ENCODE measurements around the gene PPP1R27.

The PPP1R27 gene

DNA sequence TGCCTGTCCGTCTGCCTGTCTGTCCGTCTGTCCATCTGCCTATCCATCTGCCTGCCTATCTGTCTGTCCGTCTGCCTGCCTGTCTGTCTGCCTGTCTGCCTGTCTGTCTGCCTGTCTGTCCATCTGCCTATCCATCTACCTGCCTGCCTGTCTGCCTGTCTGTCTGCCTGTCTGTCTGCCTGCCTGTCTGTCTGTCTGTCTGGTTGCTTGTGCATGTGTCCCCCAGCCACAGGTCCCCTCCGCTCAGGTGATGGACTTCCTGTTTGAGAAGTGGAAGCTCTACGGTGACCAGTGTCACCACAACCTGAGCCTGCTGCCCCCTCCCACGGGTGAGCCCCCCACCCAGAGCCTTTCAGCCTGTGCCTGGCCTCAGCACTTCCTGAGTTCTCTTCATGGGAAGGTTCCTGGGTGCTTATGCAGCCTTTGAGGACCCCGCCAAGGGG, 25.3 kb downstream of the PPP1R27 start:
- no peak overlapping the region for H3K4me3 ChIP-seq (ENCODE audit: control insufficient read depth in 1 of 7, extremely low read depth in 1 of 7, insufficient read depth in 4 of 7, low read depth in 2 of 7, low read length in 6 of 7)
- ChIA-PET POLR2A (no interaction called here), CTCF (no interaction called here)
- 80% methylated on average over 6 of the region's 7 CpGs for WGBS (ENCODE audit: insufficient coverage)
- H3K27me3 ChIP-seq (replicated peaks in 2 of 5; ENCODE audit: control insufficient read depth in 4 of 5, insufficient read depth in 5 of 5, low read length in 4 of 5), result peaks cover 0 to 61% (median 15%) of the 10 kb centered on the region in 5 experiments
- no peak overlapping the region for H3K27ac ChIP-seq (ENCODE audit: insufficient read depth in 1 of 2, low read depth in 1 of 2, low read length in 2 of 2, poor library complexity in 1 of 2, severe bottlenecking in 2 of 2)
- DNase-seq, result no peak
- no peaks in the 10 kb centered on the region for H3K9me3 ChIP-seq (ENCODE audit: control extremely low read depth in 1 of 5, control insufficient read depth in 4 of 5, insufficient read depth in 2 of 5, low read depth in 1 of 5, low read length in 4 of 5)
- peaks cover 0 to 4% (median under 1%) of the 10 kb centered on the region in 4 experiments for H3K4me1 ChIP-seq (ENCODE audit: control extremely low read depth in 1 of 4, control insufficient read depth in 4 of 4, insufficient read depth in 4 of 4, low read length in 3 of 4)
- H3K36me3 ChIP-seq (ENCODE audit: control insufficient read depth in 4 of 4, insufficient read depth in 4 of 4, low read length in 3 of 4), result no peaks in the 10 kb centered on the region

DNA sequence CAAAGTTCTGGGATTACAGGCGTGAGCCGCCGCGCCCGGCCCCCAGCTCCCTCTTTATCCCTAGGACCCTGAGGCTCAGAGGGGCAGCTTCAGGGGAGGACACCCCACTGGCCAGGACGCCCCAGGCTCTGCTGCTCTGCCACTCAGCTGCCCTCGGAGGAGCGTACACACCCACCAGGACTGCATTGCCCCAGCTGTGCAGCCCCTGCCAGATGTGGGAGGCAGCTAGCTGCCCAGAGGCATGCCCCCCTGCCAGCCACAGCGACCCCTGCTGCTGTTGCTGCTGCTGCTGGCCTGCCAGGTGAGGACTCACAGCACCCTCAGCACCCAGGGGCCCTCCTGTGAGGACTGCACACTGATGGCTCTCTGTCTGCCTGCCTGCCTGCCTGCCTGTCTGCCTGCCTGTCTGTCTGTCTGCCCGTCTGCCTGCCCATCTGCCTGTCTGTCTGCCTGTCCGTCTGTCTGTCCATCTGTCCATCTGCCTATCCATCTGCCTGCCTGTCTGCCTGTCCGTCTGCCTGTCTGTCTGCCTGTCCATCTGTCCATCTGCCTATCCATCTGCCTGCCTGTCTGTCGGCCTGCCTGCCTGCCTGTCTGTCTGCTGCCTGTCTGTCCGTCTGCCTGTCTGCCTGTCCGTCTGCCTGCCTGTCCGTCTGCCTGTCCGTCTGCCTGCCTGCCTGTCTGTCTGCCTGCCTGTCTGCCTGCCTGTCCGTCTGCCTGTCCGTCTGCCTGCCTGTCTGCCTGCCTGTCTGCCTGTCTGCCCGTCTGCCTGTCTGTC, 25.9 kb downstream of the PPP1R27 start:
- ChIA-PET POLR2A (interaction anchor here (0.7 kb wide), 1 partner anchor 16 kb away, joined by 7 read pairs; no protein-coding TSS in a partner anchor), CTCF (interaction anchor here (2.5 kb wide), 1 partner anchor 74 kb away, joined by 10 read pairs; no protein-coding TSS in a partner anchor)
- WGBS (ENCODE audit: insufficient coverage), result 81% methylated on average over 20 of the region's 20 CpGs
- peaks cover 0 to 66% (median 15%) of the 10 kb centered on the region in 5 experiments for H3K27me3 ChIP-seq (replicated peaks in 2 of 5; ENCODE audit: control insufficient read depth in 4 of 5, insufficient read depth in 5 of 5, low read length in 4 of 5)
- H3K9me3 ChIP-seq (ENCODE audit: control extremely low read depth in 1 of 5, control insufficient read depth in 4 of 5, insufficient read depth in 2 of 5, low read depth in 1 of 5, low read length in 4 of 5), result no peaks in the 10 kb centered on the region
- H3K4me3 ChIP-seq (ENCODE audit: control insufficient read depth in 1 of 7, extremely low read depth in 1 of 7, insufficient read depth in 4 of 7, low read depth in 2 of 7, low read length in 6 of 7), result no peak overlapping the region
- H3K4me1 ChIP-seq (ENCODE audit: control extremely low read depth in 1 of 4, control insufficient read depth in 4 of 4, insufficient read depth in 4 of 4, low read length in 3 of 4), result peaks cover 0 to 8% (median 4%) of the 10 kb centered on the region in 4 experiments
- H3K36me3 ChIP-seq (ENCODE audit: control insufficient read depth in 4 of 4, insufficient read depth in 4 of 4, low read length in 3 of 4), result no peaks in the 10 kb centered on the region
- DNase-seq, result peak in 1 of 3 donors; percentile 14
- H3K27ac ChIP-seq (ENCODE audit: insufficient read depth in 1 of 2, low read depth in 1 of 2, low read length in 2 of 2, poor library complexity in 1 of 2, severe bottlenecking in 2 of 2), result no peak overlapping the region

- no peak overlapping the region for H3K4me3 ChIP-seq (ENCODE audit: control insufficient read depth in 1 of 7, extremely low read depth in 1 of 7, insufficient read depth in 4 of 7, low read depth in 2 of 7, low read length in 6 of 7)
- H3K4me1 ChIP-seq (ENCODE audit: control extremely low read depth in 1 of 4, control insufficient read depth in 4 of 4, insufficient read depth in 4 of 4, low read length in 3 of 4), result peaks cover 0 to 16% (median 8%) of the 10 kb centered on the region in 4 experiments
- no peaks in the 10 kb centered on the region for H3K36me3 ChIP-seq (ENCODE audit: control insufficient read depth in 4 of 4, insufficient read depth in 4 of 4, low read length in 3 of 4)
- ChIA-PET CTCF (interaction anchor here (0.7 to 2.5 kb wide), 2 partner anchors 15 to 73 kb away, joined by 3 to 10 read pairs; no protein-coding TSS in a partner anchor), POLR2A (interaction anchor here (1.1 kb wide), 1 partner anchor 13 kb away, joined by 4 read pairs; no protein-coding TSS in a partner anchor)
- H3K9me3 ChIP-seq (ENCODE audit: control extremely low read depth in 1 of 5, control insufficient read depth in 4 of 5, insufficient read depth in 2 of 5, low read depth in 1 of 5, low read length in 4 of 5), result no peaks in the 10 kb centered on the region
- DNase-seq, result no peak
- peaks cover 0 to 78% (median 22%) of the 10 kb centered on the region in 5 experiments for H3K27me3 ChIP-seq (replicated peaks in 2 of 5; ENCODE audit: control insufficient read depth in 4 of 5, insufficient read depth in 5 of 5, low read length in 4 of 5)
- H3K27ac ChIP-seq (ENCODE audit: insufficient read depth in 1 of 2, low read depth in 1 of 2, low read length in 2 of 2, poor library complexity in 1 of 2, severe bottlenecking in 2 of 2), result no peak overlapping the region
- WGBS (ENCODE audit: insufficient coverage), result 82% methylated on average over 9 of the region's 13 CpGs
Measured at GRCh38 chr17:81807839-81808238, 27.0 kb downstream of the PPP1R27 start.

DNA sequence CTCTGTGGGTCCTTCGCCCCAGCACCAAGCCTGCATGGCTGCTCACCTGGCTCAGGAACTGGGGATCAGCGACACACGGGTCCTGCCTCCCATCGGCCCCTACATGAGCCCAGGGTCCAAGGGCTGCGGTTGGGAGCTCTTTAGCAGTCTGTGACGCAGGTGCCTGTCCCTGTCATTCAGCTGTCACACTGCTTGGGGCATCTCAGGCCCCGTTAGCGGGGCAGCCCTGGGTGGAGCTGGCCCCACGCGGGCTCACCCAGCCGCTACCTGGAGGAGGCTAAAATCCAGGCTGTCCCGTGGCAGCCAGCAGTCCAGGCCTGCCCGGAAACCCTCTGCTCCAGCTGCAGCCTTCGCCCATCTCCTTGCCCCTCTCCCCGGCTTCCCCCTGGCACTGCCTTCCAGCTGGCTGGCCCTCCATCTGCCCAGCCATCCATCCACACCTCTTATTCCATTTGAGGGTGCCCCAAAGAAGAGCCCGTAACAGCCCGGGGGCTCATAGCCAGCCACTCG, 27.6 kb downstream of the PPP1R27 start:
- Histone ChIP-seq H3K4me3 (ENCODE audit: control insufficient read depth in 1 of 7, extremely low read depth in 1 of 7, insufficient read depth in 4 of 7, low read depth in 2 of 7, low read length in 6 of 7) (no peak overlapping the region), H3K9me3 (ENCODE audit: control extremely low read depth in 1 of 5, control insufficient read depth in 4 of 5, insufficient read depth in 2 of 5, low read depth in 1 of 5, low read length in 4 of 5) (no peaks in the 10 kb centered on the region), H3K4me1 (ENCODE audit: control extremely low read depth in 1 of 4, control insufficient read depth in 4 of 4, insufficient read depth in 4 of 4, low read length in 3 of 4) (peaks cover 0 to 16% (median 8%) of the 10 kb centered on the region in 4 experiments), H3K27ac (ENCODE audit: insufficient read depth in 1 of 2, low read depth in 1 of 2, low read length in 2 of 2, poor library complexity in 1 of 2, severe bottlenecking in 2 of 2) (no peak overlapping the region), H3K27me3 (replicated peaks in 2 of 5; ENCODE audit: control insufficient read depth in 4 of 5, insufficient read depth in 5 of 5, low read length in 4 of 5) (peaks cover 0 to 83% (median 27%) of the 10 kb centered on the region in 5 experiments), H3K36me3 (ENCODE audit: control insufficient read depth in 4 of 4, insufficient read depth in 4 of 4, low read length in 3 of 4) (no peaks in the 10 kb centered on the region)
- POLR2A ChIA-PET, result interaction anchor here (1.1 kb wide), 1 partner anchor 12 kb away, joined by 4 read pairs; no protein-coding TSS in a partner anchor
- CTCF ChIA-PET, result interaction anchor here (0.6 to 2.5 kb wide), 2 partner anchors 68 to 72 kb away, joined by 3 to 10 read pairs; no protein-coding TSS in a partner anchor
- WGBS (ENCODE audit: insufficient coverage), result 63% methylated on average over 14 of the region's 18 CpGs
- no peak for DNase-seq

- no peaks in the 10 kb centered on the region for H3K9me3 ChIP-seq (ENCODE audit: control extremely low read depth in 1 of 5, control insufficient read depth in 4 of 5, insufficient read depth in 2 of 5, low read depth in 1 of 5, low read length in 4 of 5)
- no peak overlapping the region for H3K27ac ChIP-seq (ENCODE audit: insufficient read depth in 1 of 2, low read depth in 1 of 2, low read length in 2 of 2, poor library complexity in 1 of 2, severe bottlenecking in 2 of 2)
- ChIA-PET CTCF (interaction anchor here (0.6 to 2.5 kb wide), 2 partner anchors 68 to 71 kb away, joined by 3 to 10 read pairs; no protein-coding TSS in a partner anchor), POLR2A (no interaction called here)
- H3K27me3 ChIP-seq (replicated peaks in 2 of 5; ENCODE audit: control insufficient read depth in 4 of 5, insufficient read depth in 5 of 5, low read length in 4 of 5), result peaks cover 0 to 90% (median 31%) of the 10 kb centered on the region in 5 experiments
- no peak overlapping the region for H3K4me3 ChIP-seq (ENCODE audit: control insufficient read depth in 1 of 7, extremely low read depth in 1 of 7, insufficient read depth in 4 of 7, low read depth in 2 of 7, low read length in 6 of 7)
- 30% methylated on average over 17 of the region's 23 CpGs for WGBS (ENCODE audit: insufficient coverage)
- no peaks in the 10 kb centered on the region for H3K36me3 ChIP-seq (ENCODE audit: control insufficient read depth in 4 of 4, insufficient read depth in 4 of 4, low read length in 3 of 4)
- DNase-seq, result no peak
- peaks cover 0 to 16% (median 8%) of the 10 kb centered on the region in 4 experiments for H3K4me1 ChIP-seq (ENCODE audit: control extremely low read depth in 1 of 4, control insufficient read depth in 4 of 4, insufficient read depth in 4 of 4, low read length in 3 of 4)
Measured at GRCh38 chr17:81806461-81807209, 28.2 kb downstream of the PPP1R27 start.

GRCh38 chr17:81805707-81806460, 29.0 kb downstream of the PPP1R27 start:
- CTCF ChIA-PET, result interaction anchor here (0.6 kb wide), 1 partner anchor 97 kb away, joined by 3 read pairs; no protein-coding TSS in a partner anchor
- peaks cover 0 to 90% (median 34%) of the 10 kb centered on the region in 5 experiments for H3K27me3 ChIP-seq (replicated peaks in 2 of 5; ENCODE audit: control insufficient read depth in 4 of 5, insufficient read depth in 5 of 5, low read length in 4 of 5)

More at GRCh38 chr17:81805707-81806460, 29.0 kb downstream of the PPP1R27 start:
- WGBS (ENCODE audit: insufficient coverage), result 80% methylated on average over 16 of the region's 18 CpGs
- Histone ChIP-seq H3K9me3 (ENCODE audit: control extremely low read depth in 1 of 5, control insufficient read depth in 4 of 5, insufficient read depth in 2 of 5, low read depth in 1 of 5, low read length in 4 of 5) (no peaks in the 10 kb centered on the region), H3K4me3 (ENCODE audit: control insufficient read depth in 1 of 7, extremely low read depth in 1 of 7, insufficient read depth in 4 of 7, low read depth in 2 of 7, low read length in 6 of 7) (no peak overlapping the region), H3K4me1 (ENCODE audit: control extremely low read depth in 1 of 4, control insufficient read depth in 4 of 4, insufficient read depth in 4 of 4, low read length in 3 of 4) (peaks cover 0 to 16% (median 8%) of the 10 kb centered on the region in 4 experiments), H3K36me3 (ENCODE audit: control insufficient read depth in 4 of 4, insufficient read depth in 4 of 4, low read length in 3 of 4) (no peaks in the 10 kb centered on the region), H3K27ac (ENCODE audit: insufficient read depth in 1 of 2, low read depth in 1 of 2, low read length in 2 of 2, poor library complexity in 1 of 2, severe bottlenecking in 2 of 2) (no peak overlapping the region)
- DNase-seq, result no peak
- POLR2A ChIA-PET, result interaction anchor here (1.1 kb wide), 1 partner anchor 71 kb away, joined by 3 read pairs; no protein-coding TSS in a partner anchor
